Stimulated activated CD4-positive, alpha-beta T cell treated with anti-CD3 and anti-CD28 coated beads, TNF-alpha, amount 100 ng/mL, for 24 hours (primary cell): ENCODE results near the gene PTPN22.
"Not testable (repeated sequence)": the region's sequence is repeated elsewhere in the genome, so short reads cannot be mapped to it uniquely, and the experiment has no call there.

Experiments
- DNase-seq, 3 experiments: peaks; one replicate each; pipeline ENCODE4 v3.0.0-alpha.2; 2020; ENCODE audit warnings: low read depth in 3 of 3

Gene PTPN22

GRCh38 chr1:113852694-113853093 is 18.8 kb downstream of the PTPN22 start:
- DNase-seq: not testable (repeated sequence)

GRCh38 chr1:113850127-113850796 is 21.2 kb downstream of the PTPN22 start:
- no peak for DNase-seq

GRCh38 chr1:113849072-113849471 is 22.4 kb downstream of the PTPN22 start:
- DNase-seq: no peak

GRCh38 chr1:113846391-113847035 is 25.0 kb downstream of the PTPN22 start:
- DNase-seq: no peak

GRCh38 chr1:113836534-113836933 is 35.0 kb downstream of the PTPN22 start:
- DNase-seq: no peak

- DNase-seq: no peak
Observed at GRCh38 chr1:113835686-113836290, 35.7 kb downstream of the PTPN22 start.

GRCh38 chr1:113834716-113835115 is 36.8 kb downstream of the PTPN22 start:
- no peak for DNase-seq

GRCh38 chr1:113830039-113830438 is 41.5 kb downstream of the PTPN22 start:
- no peak for DNase-seq

GRCh38 chr1:113821916-113822315 is 49.6 kb downstream of the PTPN22 start:
- DNase-seq: no peak

- DNase-seq: no peak
Observed at GRCh38 chr1:113818578-113818977, 52.9 kb downstream of the PTPN22 start.

GRCh38 chr1:113813218-113813617 is 58.3 kb downstream of the PTPN22 start:
- DNase-seq: no peak

- DNase-seq: no peak
Observed at GRCh38 chr1:113812661-113813135, 58.8 kb downstream of the PTPN22 start.

GRCh38 chr1:113811888-113812660 is 59.4 kb downstream of the PTPN22 start, which contains the start of gene RSBN1:
Gene RSBN1, minus strand, starts transcription at chr1:113812476. Its CDS starts 64 bp downstream, at chr1:113812412.
- DNase-seq: peak; percentile 94 to 98 (median 98)

GRCh38 chr1:113811156-113811887 is 60.2 kb downstream of the PTPN22 start:
- peak in 1 of 3 experiments; percentile 12 for DNase-seq

- no peak for DNase-seq
Observed at GRCh38 chr1:113809670-113810602, 61.6 kb downstream of the PTPN22 start.

- no peak for DNase-seq
Observed at GRCh38 chr1:113808450-113809195, 62.9 kb downstream of the PTPN22 start.

GRCh38 chr1:113805639-113806038 is 65.9 kb downstream of the PTPN22 start:
- no peak for DNase-seq

GRCh38 chr1:113805256-113805531 is 66.3 kb downstream of the PTPN22 start:
- no peak for DNase-seq

- DNase-seq: no peak
Observed at GRCh38 chr1:113804421-113805255, 66.9 kb downstream of the PTPN22 start.
